ENCODE results near the gene PRDM12. TPM values are rescaled to one million over a fixed set of nuclear protein-coding genes. Genes with fewer than 3 reads are reported as not detected.
A peak's percentile ranks its signal among the peaks of the same experiment; 100 is the strongest.

Gene PRDM12
- total RNA-seq, 1 experiment from 2014 or later: 0.28 TPM

DNA sequence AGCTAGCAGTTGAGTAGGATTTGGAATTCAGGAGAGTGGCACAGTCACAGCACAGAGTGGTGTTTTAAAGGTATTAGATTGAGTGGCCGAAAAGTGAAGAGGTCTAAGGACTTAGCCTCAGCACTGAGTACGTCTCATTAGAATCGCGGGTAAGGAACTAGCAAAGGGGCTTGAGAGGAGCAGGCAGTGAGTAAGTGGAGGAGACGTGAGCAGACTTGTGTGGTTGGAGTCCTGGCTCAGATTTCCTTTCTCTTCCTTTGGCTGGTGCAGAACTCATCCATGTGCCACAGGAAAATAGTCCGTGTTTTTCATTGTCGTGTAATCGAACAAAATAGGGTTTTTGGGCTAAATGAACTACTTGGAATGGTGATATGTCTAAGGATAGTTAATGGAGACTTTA, 32.6 kb downstream of the PRDM12 start:
- Mint-ChIP-seq H3K36me3 (ENCODE audit: insufficient read depth, unreplicated experiment) (peaks cover 68% of the 10 kb centered on the region), H3K27ac (ENCODE audit: low read depth, unreplicated experiment) (no peak overlapping the region), H3K4me3 (ENCODE audit: unreplicated experiment) (no peak overlapping the region), H3K27me3 (ENCODE audit: insufficient read depth, unreplicated experiment) (no peaks in the 10 kb centered on the region), H3K9me3 (ENCODE audit: unreplicated experiment) (no peaks in the 10 kb centered on the region), H3K4me1 (ENCODE audit: insufficient read depth, unreplicated experiment) (peaks cover 40% of the 10 kb centered on the region)
- no peak for DNase-seq (ENCODE audit: unreplicated experiment)
- TF ChIP-seq, protein P1, sequence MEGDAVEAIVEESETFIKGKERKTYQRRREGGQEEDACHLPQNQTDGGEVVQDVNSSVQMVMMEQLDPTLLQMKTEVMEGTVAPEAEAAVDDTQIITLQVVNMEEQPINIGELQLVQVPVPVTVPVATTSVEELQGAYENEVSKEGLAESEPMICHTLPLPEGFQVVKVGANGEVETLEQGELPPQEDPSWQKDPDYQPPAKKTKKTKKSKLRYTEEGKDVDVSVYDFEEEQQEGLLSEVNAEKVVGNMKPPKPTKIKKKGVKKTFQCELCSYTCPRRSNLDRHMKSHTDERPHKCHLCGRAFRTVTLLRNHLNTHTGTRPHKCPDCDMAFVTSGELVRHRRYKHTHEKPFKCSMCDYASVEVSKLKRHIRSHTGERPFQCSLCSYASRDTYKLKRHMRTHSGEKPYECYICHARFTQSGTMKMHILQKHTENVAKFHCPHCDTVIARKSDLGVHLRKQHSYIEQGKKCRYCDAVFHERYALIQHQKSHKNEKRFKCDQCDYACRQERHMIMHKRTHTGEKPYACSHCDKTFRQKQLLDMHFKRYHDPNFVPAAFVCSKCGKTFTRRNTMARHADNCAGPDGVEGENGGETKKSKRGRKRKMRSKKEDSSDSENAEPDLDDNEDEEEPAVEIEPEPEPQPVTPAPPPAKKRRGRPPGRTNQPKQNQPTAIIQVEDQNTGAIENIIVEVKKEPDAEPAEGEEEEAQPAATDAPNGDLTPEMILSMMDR (IDR thresholded peaks at IDR 0.05; ENCODE audit: unreplicated experiment): no peak
- BruUV-seq (replicated peaks): no TSS peak
- POLR2A ChIA-PET: no interaction called here
- intact Hi-C loops (cut with micrococcal nuclease): no loop called here
- CTCF ChIA-PET: interaction anchor here (3.9 kb wide), 1 partner anchor 10 kb away, joined by 29 read pairs; no protein-coding TSS in a partner anchor

DNA sequence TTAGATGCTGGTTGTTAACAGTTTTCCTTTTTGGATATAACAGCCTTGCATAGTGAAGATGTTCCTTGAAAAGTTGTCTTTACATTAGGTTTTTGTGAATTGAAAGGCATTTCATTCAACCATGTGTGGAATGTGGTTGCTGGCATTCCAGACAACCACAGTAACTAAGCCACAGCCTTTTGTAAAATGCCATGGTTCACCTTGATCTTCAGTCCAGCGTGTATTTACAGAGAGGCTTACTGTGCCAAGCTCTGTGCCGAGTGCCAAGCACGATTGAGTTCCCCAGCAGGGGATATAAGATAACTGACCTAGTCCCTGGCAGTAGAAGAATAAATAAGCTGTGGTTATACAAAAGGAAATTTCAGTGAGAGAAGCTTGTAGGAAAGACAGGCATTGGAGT, 34.1 kb downstream of the PRDM12 start:
- Mint-ChIP-seq H3K36me3 (ENCODE audit: insufficient read depth, unreplicated experiment) (peaks cover 83% of the 10 kb centered on the region), H3K4me1 (ENCODE audit: insufficient read depth, unreplicated experiment) (peaks cover 34% of the 10 kb centered on the region), H3K27me3 (ENCODE audit: insufficient read depth, unreplicated experiment) (no peaks in the 10 kb centered on the region), H3K27ac (ENCODE audit: low read depth, unreplicated experiment) (no peak overlapping the region), H3K9me3 (ENCODE audit: unreplicated experiment) (no peaks in the 10 kb centered on the region), H3K4me3 (ENCODE audit: unreplicated experiment) (no peak overlapping the region)
- POLR2A ChIA-PET: interaction anchor here (0.8 kb wide), 1 partner anchor 8 kb away, joined by 3 read pairs; no protein-coding TSS in a partner anchor
- intact Hi-C loops (cut with micrococcal nuclease): no loop called here
- CTCF ChIA-PET: interaction anchor here (0.6 to 3.9 kb wide), 5 partner anchors 8 to 172 kb away, joined by 3 to 29 read pairs (median 3); no protein-coding TSS in a partner anchor
- no peak for DNase-seq (ENCODE audit: unreplicated experiment)
- no TSS peak for BruUV-seq (replicated peaks)
- TF ChIP-seq, protein P1 (IDR thresholded peaks at IDR 0.05; ENCODE audit: unreplicated experiment): no peak

DNA sequence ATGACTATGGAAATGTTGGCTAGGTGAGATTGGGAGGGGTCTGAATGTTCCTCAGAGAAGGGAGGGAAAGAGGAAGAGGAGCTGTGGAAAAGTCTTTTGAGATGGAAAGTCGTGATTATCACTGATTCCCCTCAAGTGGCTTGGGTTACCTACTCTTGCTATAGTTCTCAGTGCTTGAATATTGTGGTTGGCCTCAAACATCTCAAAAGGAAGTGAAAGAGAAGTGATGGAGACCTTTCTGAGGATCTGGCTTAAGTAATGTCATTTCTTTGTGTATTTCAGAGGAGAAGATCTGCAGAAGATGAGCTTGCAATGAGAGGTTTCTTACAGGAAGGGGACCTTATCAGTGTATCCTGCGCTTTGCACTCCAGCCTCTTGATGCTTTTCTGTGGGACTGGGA, 34.7 kb downstream of the PRDM12 start:
- Mint-ChIP-seq H3K4me1 (ENCODE audit: insufficient read depth, unreplicated experiment) (peaks cover 32% of the 10 kb centered on the region), H3K27ac (ENCODE audit: low read depth, unreplicated experiment) (no peak overlapping the region), H3K9me3 (ENCODE audit: unreplicated experiment) (no peaks in the 10 kb centered on the region), H3K4me3 (ENCODE audit: unreplicated experiment) (no peak overlapping the region), H3K36me3 (ENCODE audit: insufficient read depth, unreplicated experiment) (peaks cover 87% of the 10 kb centered on the region), H3K27me3 (ENCODE audit: insufficient read depth, unreplicated experiment) (no peaks in the 10 kb centered on the region)
- intact Hi-C loops (cut with micrococcal nuclease): no loop called here
- ChIA-PET POLR2A (interaction anchor here (0.8 kb wide), 1 partner anchor 9 kb away, joined by 3 read pairs; no protein-coding TSS in a partner anchor), CTCF (interaction anchor here (0.6 to 12.9 kb wide), 5 partner anchors 8 to 1373 kb away, joined by 3 to 224 read pairs (median 6); no protein-coding TSS in a partner anchor)
- BruUV-seq (replicated peaks): no TSS peak
- no peak for DNase-seq (ENCODE audit: unreplicated experiment)
- TF ChIP-seq, protein P1 (IDR thresholded peaks at IDR 0.05; ENCODE audit: unreplicated experiment): no peak

DNA sequence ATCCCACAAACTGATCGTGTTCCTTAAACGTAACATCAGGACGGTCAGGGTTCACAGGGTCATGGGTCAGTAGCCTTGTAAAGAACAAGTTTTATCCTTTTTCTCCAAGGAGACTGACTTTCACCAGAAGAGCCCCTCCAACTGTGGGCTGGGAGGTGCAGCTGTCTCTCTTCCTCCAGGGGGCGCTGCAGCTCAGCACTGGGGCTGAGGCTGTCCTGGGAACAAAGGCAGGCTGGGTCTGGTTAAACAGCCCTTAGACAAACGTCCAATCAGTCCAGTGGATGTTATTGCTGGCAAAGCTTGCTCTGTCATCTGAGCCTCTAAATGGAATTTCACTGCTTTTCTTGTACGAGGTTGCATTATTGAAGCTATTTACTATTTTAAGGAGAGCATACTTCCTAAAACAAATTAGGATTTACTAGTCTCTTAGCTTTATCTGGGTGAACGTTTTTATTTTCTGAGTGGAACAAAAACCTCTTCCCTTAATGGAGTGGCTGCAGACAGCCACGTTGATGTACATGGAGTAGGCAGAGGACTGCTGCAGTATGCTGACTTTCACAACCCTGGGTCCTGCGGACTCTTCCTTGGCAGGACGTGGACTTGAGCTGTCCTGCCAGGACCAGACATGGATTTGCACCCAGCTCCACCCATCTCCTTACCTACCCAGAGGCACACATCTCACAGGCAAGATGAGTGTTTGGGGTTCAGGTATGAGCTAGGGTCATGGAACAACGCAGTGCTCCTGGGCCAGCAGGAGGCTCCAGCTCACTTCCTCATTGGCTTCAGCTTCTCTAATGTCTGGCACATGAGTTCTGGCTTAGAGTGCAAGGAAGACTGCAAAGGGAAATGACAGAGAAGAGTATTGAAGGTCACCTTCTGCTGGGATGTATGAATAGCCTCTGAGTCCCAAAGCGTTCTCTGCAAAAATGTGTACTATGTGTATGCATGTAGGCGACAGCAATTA, 36.9 kb downstream of the PRDM12 start:
- no TSS peak for BruUV-seq (replicated peaks)
- TF ChIP-seq, protein P1 (IDR thresholded peaks at IDR 0.05; ENCODE audit: unreplicated experiment): peak; percentile 79
- Mint-ChIP-seq H3K9me3 (ENCODE audit: unreplicated experiment) (no peaks in the 10 kb centered on the region), H3K4me1 (ENCODE audit: insufficient read depth, unreplicated experiment) (peaks cover 19% of the 10 kb centered on the region), H3K27ac (ENCODE audit: low read depth, unreplicated experiment) (no peak overlapping the region), H3K4me3 (ENCODE audit: unreplicated experiment) (no peak overlapping the region), H3K36me3 (ENCODE audit: insufficient read depth, unreplicated experiment) (peaks cover 94% of the 10 kb centered on the region), H3K27me3 (ENCODE audit: insufficient read depth, unreplicated experiment) (no peaks in the 10 kb centered on the region)
- DNase-seq (ENCODE audit: unreplicated experiment): peak; percentile 76
- intact Hi-C loops (cut with micrococcal nuclease): loop anchor here (10.0 kb wide), 1 partner anchor 343 kb away; no protein-coding TSS in a partner anchor
- ChIA-PET POLR2A (interaction anchor here (0.6 to 1.5 kb wide), 7 partner anchors 8 to 166 kb away, joined by 3 to 9 read pairs (median 4); partner anchors contain the start of gene EXOSC2), CTCF (interaction anchor here (0.5 to 12.9 kb wide), 41 partner anchors 8 to 1167 kb away, joined by 3 to 224 read pairs (median 4); partner anchors contain the start of gene EXOSC2)
